Trophoblast cell (in vitro differentiated cells and primary cell): ENCODE data around the gene CAMK2B.
A peak's percentile ranks its signal among the peaks of the same experiment; 100 is the strongest.

Source experiments
- DNase-seq, 2 donors: peaks; one replicate each; pipeline ENCODE4 v3.0.0-alpha.2; 2016
- H2AFZ ChIP-seq: 2 replicates; pipeline ENCODE4 v1.6.1; 2013; ENCODE audit warnings: low read length, moderate library complexity, mild to moderate bottlenecking; ENCODE audit not compliant: insufficient read depth, poor library complexity
- H2AK5ac ChIP-seq: 2 replicates; pipeline ENCODE4 v1.6.1; 2013; ENCODE audit warnings: mild to moderate bottlenecking, low read length
- H2BK120ac ChIP-seq: 2 replicates; pipeline ENCODE4 v1.6.1; 2013; ENCODE audit warnings: low read length, mild to moderate bottlenecking, moderate library complexity; ENCODE audit not compliant: insufficient read depth, poor library complexity
- H2BK12ac ChIP-seq: 2 replicates; pipeline ENCODE4 v1.6.1; 2013; ENCODE audit warnings: mild to moderate bottlenecking, low read length, moderate library complexity
- H2BK5ac ChIP-seq: 2 replicates; pipeline ENCODE4 v1.6.1; 2013; ENCODE audit warnings: low read length, low read depth, moderate library complexity, mild to moderate bottlenecking; ENCODE audit not compliant: poor library complexity
- H3K14ac ChIP-seq: 2 replicates; pipeline ENCODE4 v1.6.1; 2013; ENCODE audit warnings: mild to moderate bottlenecking, low read length
- H3K18ac ChIP-seq: 2 replicates; pipeline ENCODE4 v1.6.1; 2013; ENCODE audit warnings: mild to moderate bottlenecking, low read length
- H3K23ac ChIP-seq: 2 replicates; pipeline ENCODE4 v1.6.1; 2013; ENCODE audit warnings: low read length
- H3K27ac ChIP-seq: 2 replicates; pipeline ENCODE4 v1.5.1; 2013; ENCODE audit warnings: low read depth, mild to moderate bottlenecking, inconsistent platforms, low read length, moderate library complexity
- H3K27me3 ChIP-seq: 2 replicates; pipeline ENCODE4 v1.6.1; 2013; ENCODE audit warnings: inconsistent platforms, mild to moderate bottlenecking, low read length, moderate library complexity; ENCODE audit not compliant: insufficient read depth
- H3K36me3 ChIP-seq, 2 experiments: 1 replicate in 1 of 2; 2 replicates in 1 of 2; pipeline ENCODE4 v1.6.1; 2013; ENCODE audit warnings: low read length in 2 of 2, mild to moderate bottlenecking in 2 of 2, moderate library complexity in 1 of 2; ENCODE audit not compliant: insufficient read depth in 2 of 2, control insufficient read depth in 1 of 2
- H3K4ac ChIP-seq: 2 replicates; pipeline ENCODE4 v1.6.1; 2013; ENCODE audit warnings: low read depth, mild to moderate bottlenecking, low read length, moderate library complexity
- H3K4me1 ChIP-seq, 2 experiments: 1 replicate in 1 of 2; 2 replicates in 1 of 2; pipeline ENCODE4 v1.6.1; 2013; ENCODE audit warnings: low read length in 2 of 2, mild to moderate bottlenecking in 2 of 2, moderate library complexity in 1 of 2; ENCODE audit not compliant: insufficient read depth in 2 of 2, control insufficient read depth in 1 of 2
- H3K4me2 ChIP-seq: 2 replicates; pipeline ENCODE4 v1.6.1; 2013; ENCODE audit warnings: inconsistent platforms, mild to moderate bottlenecking, low read length, moderate library complexity
- H3K4me3 ChIP-seq: 2 replicates; pipeline ENCODE4 v1.5.1; 2013; ENCODE audit warnings: mild to moderate bottlenecking, low read depth, low read length, inconsistent platforms
- H3K79me1 ChIP-seq: one replicate; pipeline ENCODE4 v1.6.1; 2013; ENCODE audit warnings: low read length
- H3K79me2 ChIP-seq: 2 replicates; pipeline ENCODE4 v1.6.1; 2013; ENCODE audit warnings: low read length, mild to moderate bottlenecking; ENCODE audit not compliant: control insufficient read depth, insufficient read depth, poor library complexity
- H3K9ac ChIP-seq: 2 replicates; pipeline ENCODE4 v1.6.1; 2013; ENCODE audit warnings: mild to moderate bottlenecking, low read length
- H3K9me3 ChIP-seq: 2 replicates; pipeline ENCODE4 v1.6.1; 2013; ENCODE audit warnings: low read depth, mild to moderate bottlenecking, control low read depth, inconsistent platforms, low read length; ENCODE audit not compliant: insufficient read depth
- H4K12ac ChIP-seq: 2 replicates; pipeline ENCODE4 v1.6.1; 2013; ENCODE audit warnings: low read depth, mild to moderate bottlenecking, low read length, moderate library complexity
- H4K8ac ChIP-seq: 2 replicates; pipeline ENCODE4 v1.6.1; 2013; ENCODE audit warnings: low read depth, mild to moderate bottlenecking, low read length, moderate library complexity
- H4K91ac ChIP-seq: one replicate; pipeline ENCODE4 v1.6.1; 2013; ENCODE audit warnings: low read depth, mild to moderate bottlenecking, low read length, moderate library complexity
- WGBS: extraction: QIAGEN DNeasy Blood & Tissue Kit; methylation state at CpG from one replicate; pipeline ENCODE4 v1.1.7; 2013; ENCODE audit warnings: missing lambda C conversion rate; ENCODE audit not compliant: insufficient read length, insufficient coverage; ENCODE audit errors: extremely low coverage; 5-methylcytosine and 5-hydroxymethylcytosine counted together

Gene CAMK2B

DNA sequence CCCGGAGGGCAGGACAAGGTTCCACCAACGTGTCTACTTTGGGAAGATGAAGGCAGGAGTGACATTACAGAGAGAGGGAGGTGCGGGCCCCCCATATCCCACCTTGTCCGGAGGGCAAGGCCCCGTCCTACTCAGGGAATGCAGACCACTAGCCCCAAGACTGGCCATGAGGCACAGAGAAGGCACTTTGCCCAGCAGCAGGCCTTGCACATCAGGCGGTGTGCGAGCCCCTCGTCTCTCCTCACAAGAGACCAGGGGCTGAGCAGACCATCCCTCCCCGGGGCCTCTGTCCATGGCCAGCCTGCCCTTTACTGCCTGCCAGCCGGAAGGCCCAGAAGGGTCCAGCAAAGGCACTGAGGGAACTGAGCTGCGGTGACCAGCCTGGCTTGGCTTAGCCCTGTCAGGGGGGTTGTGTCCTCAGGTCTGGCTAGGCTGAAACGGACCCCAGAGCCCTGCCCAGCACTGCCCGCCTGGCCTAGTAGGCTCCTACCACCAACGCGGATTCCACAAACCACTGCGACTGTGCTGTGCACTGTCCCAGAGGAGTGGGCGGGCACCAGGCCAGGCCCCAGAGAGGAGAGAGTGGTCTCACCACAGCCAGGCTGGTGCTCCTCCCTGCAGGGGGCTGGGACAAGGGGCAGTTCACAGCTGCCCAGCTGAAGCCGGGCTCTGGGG is 16.7 kb downstream of the CAMK2B start:
- Histone ChIP-seq H3K4me1 (peaks cover 0 to 3% of the 10 kb centered on the region in 2 experiments), H3K27me3 (peaks cover 22% of the 10 kb centered on the region), H3K14ac (no peak overlapping the region), H3K79me1 (no peaks in the 10 kb centered on the region), H3K4me3 (no peak overlapping the region), H3K4ac (no peak overlapping the region), H3K27ac (no peak overlapping the region), H2AK5ac (no peak overlapping the region), H3K4me2 (no peak overlapping the region), H3K18ac (no peak overlapping the region), H4K8ac (no peak overlapping the region), H2AFZ (no peak overlapping the region), H4K91ac (no peak overlapping the region), H3K79me2 (no peaks in the 10 kb centered on the region), H3K23ac (no peak overlapping the region), H3K9ac (no peak overlapping the region), H4K12ac (no peak overlapping the region), H2BK12ac (no peak overlapping the region), H3K36me3 (no peaks in the 10 kb centered on the region), H3K9me3 (peaks cover 10% of the 10 kb centered on the region), H2BK120ac (no peak overlapping the region), H2BK5ac (no peak overlapping the region)
- no peak for DNase-seq
- WGBS, result no CpG with 5 or more reads among the region's 18 CpGs

DNA sequence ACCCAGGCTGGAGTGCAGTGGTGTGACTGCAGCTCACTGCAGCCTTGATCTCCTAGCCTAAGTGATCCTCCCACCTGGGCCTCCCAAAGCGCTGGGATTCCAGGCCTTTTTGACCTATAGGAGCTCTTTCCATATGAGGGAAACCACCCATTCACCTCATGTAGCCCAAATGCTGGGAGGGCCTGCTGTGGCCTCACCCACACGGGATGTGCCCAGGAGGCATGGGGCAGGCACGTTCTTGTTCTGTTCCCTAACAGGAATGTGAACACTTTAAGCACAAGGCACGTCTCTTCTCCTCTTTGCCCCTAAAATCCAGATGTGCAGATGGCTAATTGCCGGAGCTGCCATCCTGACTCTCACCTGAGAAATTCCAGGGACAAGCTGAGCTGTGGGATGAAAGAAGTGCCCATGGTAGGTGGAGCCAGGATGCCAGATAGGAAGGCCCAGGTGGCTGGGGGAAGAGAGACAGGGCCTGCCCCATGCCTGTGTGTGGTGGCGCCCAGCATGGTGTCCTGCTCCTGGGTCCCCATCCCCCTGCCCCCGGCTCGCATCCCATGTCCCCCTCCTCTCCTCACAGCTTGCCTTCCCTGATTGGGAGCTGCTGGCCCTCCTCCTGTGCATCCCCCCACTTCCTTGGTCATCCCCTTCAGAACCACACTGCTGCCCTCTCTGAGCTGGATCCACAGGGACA is 17.3 kb downstream of the CAMK2B start:
- no peak overlapping the region for H3K27ac ChIP-seq
- no CpG with 5 or more reads among the region's 8 CpGs for WGBS
- no peak overlapping the region for H2BK12ac ChIP-seq
- H3K4me2 ChIP-seq, result no peak overlapping the region
- no peak overlapping the region for H2BK120ac ChIP-seq
- H3K36me3 ChIP-seq, result no peaks in the 10 kb centered on the region
- H3K79me1 ChIP-seq, result no peaks in the 10 kb centered on the region
- no peak overlapping the region for H3K4me3 ChIP-seq
- H3K4me1 ChIP-seq, result peaks cover 0 to 3% of the 10 kb centered on the region in 2 experiments
- H4K91ac ChIP-seq, result no peak overlapping the region
- H3K14ac ChIP-seq, result no peak overlapping the region
- peaks cover 22% of the 10 kb centered on the region for H3K27me3 ChIP-seq
- no peak overlapping the region for H4K8ac ChIP-seq
- H3K23ac ChIP-seq, result no peak overlapping the region
- H2AFZ ChIP-seq, result no peak overlapping the region
- no peaks in the 10 kb centered on the region for H3K79me2 ChIP-seq
- no peak overlapping the region for H3K18ac ChIP-seq
- H3K4ac ChIP-seq, result no peak overlapping the region
- H3K9ac ChIP-seq, result no peak overlapping the region
- no peak overlapping the region for H4K12ac ChIP-seq
- DNase-seq, result peak in 1 of 2 donors; percentile 15
- peaks cover 10% of the 10 kb centered on the region for H3K9me3 ChIP-seq
- no peak overlapping the region for H2BK5ac ChIP-seq
- no peak overlapping the region for H2AK5ac ChIP-seq

- no peak overlapping the region for H3K4me3 ChIP-seq
- no peak overlapping the region for H3K4ac ChIP-seq
- no peak overlapping the region for H2BK5ac ChIP-seq
- DNase-seq, result no peak
- peaks cover 10% of the 10 kb centered on the region for H3K9me3 ChIP-seq
- H3K9ac ChIP-seq, result no peak overlapping the region
- H3K27ac ChIP-seq, result no peak overlapping the region
- no peak overlapping the region for H3K23ac ChIP-seq
- H3K4me2 ChIP-seq, result no peak overlapping the region
- H4K8ac ChIP-seq, result no peak overlapping the region
- whole genome bisulfite sequencing, result no CpG with 5 or more reads among the region's 7 CpGs
- H2BK12ac ChIP-seq, result no peak overlapping the region
- no peak overlapping the region for H4K91ac ChIP-seq
- peaks cover 20% of the 10 kb centered on the region for H3K27me3 ChIP-seq
- no peak overlapping the region for H3K18ac ChIP-seq
- H4K12ac ChIP-seq, result no peak overlapping the region
- H3K79me1 ChIP-seq, result no peaks in the 10 kb centered on the region
- H2BK120ac ChIP-seq, result no peak overlapping the region
- H3K36me3 ChIP-seq, result no peaks in the 10 kb centered on the region
- no peaks in the 10 kb centered on the region for H3K79me2 ChIP-seq
- peaks cover 0 to 3% of the 10 kb centered on the region in 2 experiments for H3K4me1 ChIP-seq
- H3K14ac ChIP-seq, result no peak overlapping the region
- no peak overlapping the region for H2AFZ ChIP-seq
- H2AK5ac ChIP-seq, result no peak overlapping the region
Measured at GRCh38 chr7:44307301-44307900, 18.0 kb downstream of the CAMK2B start.

GRCh38 chr7:44306606-44307005 is 18.8 kb downstream of the CAMK2B start:
- no peaks in the 10 kb centered on the region for H3K79me2 ChIP-seq
- H3K27me3 ChIP-seq, result peaks cover 20% of the 10 kb centered on the region
- no peak overlapping the region for H3K4ac ChIP-seq
- no peak overlapping the region for H3K27ac ChIP-seq
- whole genome bisulfite sequencing, result no CpG with 5 or more reads among the region's 2 CpGs
- no peak overlapping the region for H4K91ac ChIP-seq
- DNase-seq, result no peak
- no peak overlapping the region for H2AK5ac ChIP-seq
- H3K36me3 ChIP-seq, result no peaks in the 10 kb centered on the region
- no peaks in the 10 kb centered on the region for H3K79me1 ChIP-seq
- no peak overlapping the region for H2BK5ac ChIP-seq
- peaks cover 0 to 3% of the 10 kb centered on the region in 2 experiments for H3K4me1 ChIP-seq
- no peak overlapping the region for H3K18ac ChIP-seq
- H4K8ac ChIP-seq, result no peak overlapping the region
- H2AFZ ChIP-seq, result no peak overlapping the region
- no peak overlapping the region for H3K4me2 ChIP-seq
- peaks cover 10% of the 10 kb centered on the region for H3K9me3 ChIP-seq
- no peak overlapping the region for H2BK120ac ChIP-seq
- H4K12ac ChIP-seq, result no peak overlapping the region
- no peak overlapping the region for H3K4me3 ChIP-seq
- no peak overlapping the region for H3K14ac ChIP-seq
- no peak overlapping the region for H3K23ac ChIP-seq
- no peak overlapping the region for H3K9ac ChIP-seq
- no peak overlapping the region for H2BK12ac ChIP-seq
